SK-N-SH (cell line): ENCODE results near the gene SETD4. TPM values are rescaled to one million over a fixed set of nuclear protein-coding genes. Genes with fewer than 3 reads are reported as not detected.

Experiments
- CTCF ChIA-PET: fragments of 300-600, 350-600 bp; formaldehyde crosslinking; extraction: SDS; loops from one replicate; lab custom pipeline; 2021; lab: Yijun Ruan, JAX
- POLR2A ChIA-PET: fragments of 350-600 bp; sonication (Branson Sonifier 250); formaldehyde crosslinking; extraction: SDS; loops from one replicate; lab custom pipeline; 2020; ENCODE audit warnings: antibody characterized with exemption, inconsistent platforms; lab: Yijun Ruan, JAX
- DNase-seq: peaks from one replicate; pipeline ENCODE4 v3.0.0; 2012
- H2AFZ ChIP-seq: fragments of 200-600 bp; sonication (generic); 2 replicates; pipeline ENCODE4 v1.8.1; 2016; ENCODE audit warnings: antibody characterized with exemption, mild to moderate bottlenecking, low read depth
- H3F3A ChIP-seq: fragments of 200-600 bp; sonication (generic); replicated peaks from 2 replicates; pipeline ENCODE3; 2016; ENCODE audit warnings: antibody characterized with exemption, mild to moderate bottlenecking; ENCODE audit not compliant: insufficient read depth
- H3K27ac ChIP-seq, 2 experiments: fragments of 200-500 bp in 1 of 2; fragments of 200-600 bp in 1 of 2; sonication (Bioruptor generic) in 1 of 2; sonication (generic), shearing (Covaris generic) in 1 of 2; 2 replicates each; pipeline versions ENCODE4 v1.5.1 to v1.6.1; 2014 to 2016; ENCODE audit warnings: low read depth in 2 of 2, inconsistent platforms in 1 of 2, low read length in 1 of 2, mild to moderate bottlenecking in 1 of 2, mixed read lengths in 1 of 2
- H3K27me3 ChIP-seq: fragments of 200-600 bp; sonication (generic), shearing (Covaris generic); 2 replicates; pipeline ENCODE4 v1.6.1; 2016; ENCODE audit warnings: mixed run types; ENCODE audit not compliant: insufficient read depth
- H3K36me3 ChIP-seq, 2 experiments: fragments of 200-500 bp in 1 of 2; fragments of 200-600 bp in 1 of 2; sonication (Bioruptor generic) in 1 of 2; sonication (generic) in 1 of 2; replicated peaks in 1 of 2; 2 replicates each; pipeline versions ENCODE3 to v1.5.1; 2014 to 2016; ENCODE audit warnings: low read length in 1 of 2, mild to moderate bottlenecking in 1 of 2; ENCODE audit not compliant: insufficient read depth in 2 of 2, control insufficient read depth in 1 of 2
- H3K4me1 ChIP-seq, 2 experiments: fragments of 200-500 bp in 1 of 2; fragments of 200-600 bp in 1 of 2; sonication (Bioruptor generic) in 1 of 2; sonication (generic), shearing (Covaris generic) in 1 of 2; 2 replicates each; pipeline versions ENCODE4 v1.5.1 to v1.6.1; 2014 to 2016; ENCODE audit warnings: low read depth in 1 of 2, low read length in 1 of 2, mixed run types in 1 of 2; ENCODE audit not compliant: insufficient read depth in 2 of 2, control insufficient read depth in 1 of 2
- H3K4me2 ChIP-seq: fragments of 200-600 bp; sonication (generic), shearing (Covaris generic); 2 replicates; pipeline ENCODE4 v1.6.1; 2017; ENCODE audit warnings: mixed run types
- H3K4me3 ChIP-seq, 2 experiments: fragments of 200-500 bp in 1 of 2; fragments of 200-600 bp in 1 of 2; sonication (Bioruptor generic) in 1 of 2; sonication (generic), shearing (Covaris generic) in 1 of 2; 2 replicates each; pipeline versions ENCODE4 v1.5.1 to v1.8.1; 2014 to 2016; ENCODE audit warnings: low read depth in 2 of 2, inconsistent platforms in 1 of 2, low read length in 1 of 2, mild to moderate bottlenecking in 1 of 2, mixed read lengths in 1 of 2, moderate library complexity in 1 of 2
- H3K79me2 ChIP-seq: fragments of 200-600 bp; sonication (generic); 2 replicates; pipeline ENCODE4 v1.8.1; 2017; ENCODE audit warnings: mild to moderate bottlenecking; ENCODE audit not compliant: insufficient read depth
- H3K9ac ChIP-seq: fragments of 200-600 bp; sonication (generic); 2 replicates; pipeline ENCODE4 v1.6.1; 2017; ENCODE audit warnings: mixed run types
- H3K9me2 ChIP-seq: fragments of 200-600 bp; sonication (generic); 2 replicates; pipeline ENCODE4 v1.6.1; 2017; ENCODE audit warnings: mixed run types
- H3K9me3 ChIP-seq: fragments of 200-600 bp; sonication (generic); 2 replicates; pipeline ENCODE4 v1.6.1; 2017; ENCODE audit warnings: mixed run types, mild to moderate bottlenecking, moderate library complexity
- H4K20me1 ChIP-seq: fragments of 200-600 bp; sonication (generic); 2 replicates; pipeline ENCODE4 v1.6.1; 2017; ENCODE audit warnings: mild to moderate bottlenecking, mixed run types; ENCODE audit not compliant: insufficient read depth
- EP300 ChIP-seq, 2 experiments: IDR thresholded peaks; 2 replicates each; pipeline versions ENCODE4 v1.4.0 to v1.6.1; 2012; ENCODE audit warnings: borderline replicate concordance in 1 of 2, low read depth in 1 of 2, low read length in 1 of 2
- FOXJ3 ChIP-seq: sonication (generic); formaldehyde crosslinking; IDR thresholded peaks from 2 replicates; pipeline ENCODE4 v1.5.1; 2020; ENCODE audit warnings: mild to moderate bottlenecking, missing genetic modification reagents
- MEF2A ChIP-seq: IDR thresholded peaks from 2 replicates; pipeline ENCODE4 v1.4.0; 2012; ENCODE audit warnings: low read depth, borderline replicate concordance
- MXI1 ChIP-seq: IDR thresholded peaks from 2 replicates; pipeline ENCODE4 v1.6.1; 2012; ENCODE audit warnings: mild to moderate bottlenecking, low read depth, low read length, improper control_type of control experiment
- SMC3 ChIP-seq: IDR thresholded peaks from 2 replicates; pipeline ENCODE4 v1.6.1; 2012; ENCODE audit warnings: low read depth, low read length, improper control_type of control experiment
- TAF1 ChIP-seq: IDR thresholded peaks from 2 replicates; pipeline ENCODE4 v1.6.1; 2012; ENCODE audit warnings: low read depth, mild to moderate bottlenecking, low read length, moderate library complexity, borderline replicate concordance
- TCF12 ChIP-seq: IDR thresholded peaks from 2 replicates; pipeline ENCODE4 v1.4.0; 2012
- YY1 ChIP-seq: IDR thresholded peaks from 2 replicates; pipeline ENCODE4 v1.4.0; 2012; ENCODE audit warnings: low read depth, mild to moderate bottlenecking
- polyA plus RNA-seq, 3 experiments: library from polyadenylated mRNA; depleted of rRNA; stranded (reverse); fragments of >200 nt; gene quantifications; 2 replicates each; pipeline ENCODE4 v1.2.3, GENCODE V29; 2012
- TF ChIP-seq, protein P1 (sequence below): IDR thresholded peaks from 2 replicates; pipeline ENCODE4 v1.4.0; 2012; ENCODE audit warnings: low read depth, borderline replicate concordance
- TF ChIP-seq, protein P2 (sequence below): fragments of 150-350 bp; IDR thresholded peaks from 2 replicates; pipeline ENCODE4 v1.6.1; 2017; ENCODE audit warnings: antibody characterized with exemption, low read length, low read depth, borderline replicate concordance
- TF ChIP-seq, protein P3 (sequence below): IDR thresholded peaks from 2 replicates; pipeline ENCODE4 v1.4.0; 2012; ENCODE audit warnings: low read depth
- TF ChIP-seq, protein P4 (sequence below): IDR thresholded peaks from 2 replicates; pipeline ENCODE4 v1.6.1; 2012; ENCODE audit warnings: mild to moderate bottlenecking, low read depth, low read length, moderate library complexity

SETD4 gene
- polyA plus RNA-seq, 1 of the 3 experiments (the other 2 are of a cell fraction), result 15.9 TPM

DNA sequence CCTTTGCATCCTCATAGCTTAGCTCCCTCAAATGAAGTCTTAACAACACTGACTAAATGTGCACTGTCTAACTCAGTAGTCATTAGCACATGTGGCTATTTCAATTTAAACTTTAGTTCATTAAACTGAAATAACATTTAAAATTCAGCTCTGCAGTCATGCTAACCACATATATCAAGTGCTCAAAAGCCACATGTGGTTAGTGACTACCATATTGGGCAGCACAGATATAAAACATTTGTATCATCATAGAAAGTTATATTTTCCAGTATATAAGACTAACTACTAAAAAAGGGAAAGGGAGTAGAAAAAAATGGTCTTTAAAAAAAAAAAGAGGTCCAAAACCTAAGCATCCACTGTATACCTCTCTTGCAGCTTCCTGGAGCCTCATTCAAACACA is 64.1 kb downstream of the SETD4 start:
- Histone ChIP-seq H3K36me3 (no peaks in the 10 kb centered on the region), H4K20me1 (no peaks in the 10 kb centered on the region), H3K4me3 (no peak overlapping the region), H3K27me3 (peaks cover 24% of the 10 kb centered on the region; the same call in 1 of the 2 replicates), H3K9me3 (no peaks in the 10 kb centered on the region), H3K4me1 (no peaks in the 10 kb centered on the region), H3K9me2 (no peaks in the 10 kb centered on the region), H3K79me2 (no peaks in the 10 kb centered on the region), H2AFZ (no peak overlapping the region), H3K4me2 (no peak overlapping the region), H3F3A (no peaks in the 10 kb centered on the region), H3K27ac (no peak overlapping the region), H3K9ac (no peak overlapping the region)
- TF ChIP-seq YY1 (no peak), MEF2A (no peak), TAF1 (no peak), EP300 (IDR thresholded peaks at IDR 0.05; ENCODE audit: borderline replicate concordance in 1 of 2, low read depth in 1 of 2, low read length in 1 of 2) (no peak), FOXJ3 (CRISPR knock-in tag) (no peak), SMC3 (no peak), TCF12 (no peak), MXI1 (no peak)
- TF ChIP-seq, protein P1, sequence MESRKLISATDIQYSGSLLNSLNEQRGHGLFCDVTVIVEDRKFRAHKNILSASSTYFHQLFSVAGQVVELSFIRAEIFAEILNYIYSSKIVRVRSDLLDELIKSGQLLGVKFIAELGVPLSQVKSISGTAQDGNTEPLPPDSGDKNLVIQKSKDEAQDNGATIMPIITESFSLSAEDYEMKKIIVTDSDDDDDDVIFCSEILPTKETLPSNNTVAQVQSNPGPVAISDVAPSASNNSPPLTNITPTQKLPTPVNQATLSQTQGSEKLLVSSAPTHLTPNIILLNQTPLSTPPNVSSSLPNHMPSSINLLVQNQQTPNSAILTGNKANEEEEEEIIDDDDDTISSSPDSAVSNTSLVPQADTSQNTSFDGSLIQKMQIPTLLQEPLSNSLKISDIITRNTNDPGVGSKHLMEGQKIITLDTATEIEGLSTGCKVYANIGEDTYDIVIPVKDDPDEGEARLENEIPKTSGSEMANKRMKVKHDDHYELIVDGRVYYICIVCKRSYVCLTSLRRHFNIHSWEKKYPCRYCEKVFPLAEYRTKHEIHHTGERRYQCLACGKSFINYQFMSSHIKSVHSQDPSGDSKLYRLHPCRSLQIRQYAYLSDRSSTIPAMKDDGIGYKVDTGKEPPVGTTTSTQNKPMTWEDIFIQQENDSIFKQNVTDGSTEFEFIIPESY, result no peak
- TF ChIP-seq, protein P2, sequence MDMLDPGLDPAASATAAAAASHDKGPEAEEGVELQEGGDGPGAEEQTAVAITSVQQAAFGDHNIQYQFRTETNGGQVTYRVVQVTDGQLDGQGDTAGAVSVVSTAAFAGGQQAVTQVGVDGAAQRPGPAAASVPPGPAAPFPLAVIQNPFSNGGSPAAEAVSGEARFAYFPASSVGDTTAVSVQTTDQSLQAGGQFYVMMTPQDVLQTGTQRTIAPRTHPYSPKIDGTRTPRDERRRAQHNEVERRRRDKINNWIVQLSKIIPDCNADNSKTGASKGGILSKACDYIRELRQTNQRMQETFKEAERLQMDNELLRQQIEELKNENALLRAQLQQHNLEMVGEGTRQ, result no peak
- TF ChIP-seq, protein P3, sequence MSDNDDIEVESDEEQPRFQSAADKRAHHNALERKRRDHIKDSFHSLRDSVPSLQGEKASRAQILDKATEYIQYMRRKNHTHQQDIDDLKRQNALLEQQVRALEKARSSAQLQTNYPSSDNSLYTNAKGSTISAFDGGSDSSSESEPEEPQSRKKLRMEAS, result no peak
- TF ChIP-seq, protein P4, sequence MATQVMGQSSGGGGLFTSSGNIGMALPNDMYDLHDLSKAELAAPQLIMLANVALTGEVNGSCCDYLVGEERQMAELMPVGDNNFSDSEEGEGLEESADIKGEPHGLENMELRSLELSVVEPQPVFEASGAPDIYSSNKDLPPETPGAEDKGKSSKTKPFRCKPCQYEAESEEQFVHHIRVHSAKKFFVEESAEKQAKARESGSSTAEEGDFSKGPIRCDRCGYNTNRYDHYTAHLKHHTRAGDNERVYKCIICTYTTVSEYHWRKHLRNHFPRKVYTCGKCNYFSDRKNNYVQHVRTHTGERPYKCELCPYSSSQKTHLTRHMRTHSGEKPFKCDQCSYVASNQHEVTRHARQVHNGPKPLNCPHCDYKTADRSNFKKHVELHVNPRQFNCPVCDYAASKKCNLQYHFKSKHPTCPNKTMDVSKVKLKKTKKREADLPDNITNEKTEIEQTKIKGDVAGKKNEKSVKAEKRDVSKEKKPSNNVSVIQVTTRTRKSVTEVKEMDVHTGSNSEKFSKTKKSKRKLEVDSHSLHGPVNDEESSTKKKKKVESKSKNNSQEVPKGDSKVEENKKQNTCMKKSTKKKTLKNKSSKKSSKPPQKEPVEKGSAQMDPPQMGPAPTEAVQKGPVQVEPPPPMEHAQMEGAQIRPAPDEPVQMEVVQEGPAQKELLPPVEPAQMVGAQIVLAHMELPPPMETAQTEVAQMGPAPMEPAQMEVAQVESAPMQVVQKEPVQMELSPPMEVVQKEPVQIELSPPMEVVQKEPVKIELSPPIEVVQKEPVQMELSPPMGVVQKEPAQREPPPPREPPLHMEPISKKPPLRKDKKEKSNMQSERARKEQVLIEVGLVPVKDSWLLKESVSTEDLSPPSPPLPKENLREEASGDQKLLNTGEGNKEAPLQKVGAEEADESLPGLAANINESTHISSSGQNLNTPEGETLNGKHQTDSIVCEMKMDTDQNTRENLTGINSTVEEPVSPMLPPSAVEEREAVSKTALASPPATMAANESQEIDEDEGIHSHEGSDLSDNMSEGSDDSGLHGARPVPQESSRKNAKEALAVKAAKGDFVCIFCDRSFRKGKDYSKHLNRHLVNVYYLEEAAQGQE, result no peak
- CTCF ChIA-PET, result interaction anchor here (1.8 kb wide), 1 partner anchor 56 kb away, joined by 5 read pairs; no protein-coding TSS in a partner anchor
- no peak for DNase-seq
- POLR2A ChIA-PET, result no interaction called here
